Measurements from ENCODE around the gene MPDU1.

- TF ChIP-seq, protein P1, sequence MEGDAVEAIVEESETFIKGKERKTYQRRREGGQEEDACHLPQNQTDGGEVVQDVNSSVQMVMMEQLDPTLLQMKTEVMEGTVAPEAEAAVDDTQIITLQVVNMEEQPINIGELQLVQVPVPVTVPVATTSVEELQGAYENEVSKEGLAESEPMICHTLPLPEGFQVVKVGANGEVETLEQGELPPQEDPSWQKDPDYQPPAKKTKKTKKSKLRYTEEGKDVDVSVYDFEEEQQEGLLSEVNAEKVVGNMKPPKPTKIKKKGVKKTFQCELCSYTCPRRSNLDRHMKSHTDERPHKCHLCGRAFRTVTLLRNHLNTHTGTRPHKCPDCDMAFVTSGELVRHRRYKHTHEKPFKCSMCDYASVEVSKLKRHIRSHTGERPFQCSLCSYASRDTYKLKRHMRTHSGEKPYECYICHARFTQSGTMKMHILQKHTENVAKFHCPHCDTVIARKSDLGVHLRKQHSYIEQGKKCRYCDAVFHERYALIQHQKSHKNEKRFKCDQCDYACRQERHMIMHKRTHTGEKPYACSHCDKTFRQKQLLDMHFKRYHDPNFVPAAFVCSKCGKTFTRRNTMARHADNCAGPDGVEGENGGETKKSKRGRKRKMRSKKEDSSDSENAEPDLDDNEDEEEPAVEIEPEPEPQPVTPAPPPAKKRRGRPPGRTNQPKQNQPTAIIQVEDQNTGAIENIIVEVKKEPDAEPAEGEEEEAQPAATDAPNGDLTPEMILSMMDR (conservative IDR thresholded peaks at IDR 0.05; ENCODE audit: low read depth, low read length): no peak
- TF ChIP-seq EZH2 (IDR thresholded peaks at IDR 0.05; ENCODE audit: low read length, unreplicated experiment) (no peak), EZH2phosphoT487 (IDR thresholded peaks at IDR 0.05; ENCODE audit: borderline replicate concordance, low read length) (no peak)
Observed at GRCh38 chr17:7538050-7538449, 45.6 kb upstream of the MPDU1 start.
